ENCODE data around the gene CCDC92. TPM values are rescaled to one million over a fixed set of nuclear protein-coding genes. Genes with fewer than 3 reads are reported as not detected.

Gene CCDC92
- total RNA-seq, 1 experiment from 2014 or later: 53.7 TPM

DNA sequence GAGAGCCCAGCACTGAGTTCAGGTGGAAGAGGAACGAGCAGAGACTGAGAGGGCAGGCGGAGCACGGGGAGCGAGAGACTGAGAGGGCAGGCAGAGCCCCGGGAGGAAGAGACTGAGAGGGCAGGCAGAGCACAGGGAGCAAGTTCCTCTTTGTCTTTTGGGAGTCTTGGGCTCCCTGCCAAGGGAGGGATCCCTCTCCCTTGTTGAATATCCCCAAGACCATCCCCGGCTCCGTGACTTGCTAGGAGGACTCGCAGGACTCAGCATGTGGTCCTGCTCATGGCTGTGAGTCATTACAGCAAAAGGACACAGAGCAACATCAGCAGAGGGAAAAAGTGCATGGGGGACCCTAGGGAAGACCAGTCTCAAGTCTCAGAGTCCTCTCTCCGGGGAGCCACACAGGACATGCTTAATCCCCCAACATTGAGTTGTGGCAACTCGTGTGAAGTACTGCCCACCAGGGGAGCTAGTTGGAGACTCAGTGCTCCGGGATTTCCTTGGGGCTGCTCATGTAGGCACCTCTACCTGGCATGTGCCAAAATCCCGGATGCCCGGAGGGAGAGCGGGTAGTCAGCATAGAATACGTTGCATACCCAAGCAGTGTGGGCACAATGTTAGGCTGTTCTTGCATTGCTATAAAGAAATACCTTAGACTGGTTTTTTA, 81.0 kb downstream of the CCDC92 start:
- no peak overlapping the region for H3K4me3 ChIP-seq (ENCODE audit: low read depth in 2 of 2, low read length in 2 of 2)
- no peaks in the 10 kb centered on the region for H3K9me3 ChIP-seq (ENCODE audit: control insufficient read depth, insufficient read depth, low read depth, low read length)
- H3K36me3 ChIP-seq (ENCODE audit: control insufficient read depth, insufficient read depth, low read length): no peaks in the 10 kb centered on the region
- peaks cover 6% of the 10 kb centered on the region for H3K27me3 ChIP-seq (ENCODE audit: control insufficient read depth, insufficient read depth, low read length)
- H3K27ac ChIP-seq (ENCODE audit: low read length): no peak overlapping the region
- peaks cover 5% of the 10 kb centered on the region; the same call in 1 of the 2 replicates for H3K4me1 ChIP-seq (ENCODE audit: control insufficient read depth, insufficient read depth, low read length)
- TF ChIP-seq SIN3A (IDR thresholded peaks at IDR 0.05; ENCODE audit: borderline replicate concordance, insufficient read depth, low read depth, low read length) (no peak), POLR2AphosphoS5 (IDR thresholded peaks at IDR 0.05; ENCODE audit: low read depth, low read length) (no peak), TCF7L2 (IDR thresholded peaks at IDR 0.05; ENCODE audit: low read depth, low read length) (no peak), CTCF (IDR thresholded peaks at IDR 0.05) (no peak)
- TF ChIP-seq, protein P1, sequence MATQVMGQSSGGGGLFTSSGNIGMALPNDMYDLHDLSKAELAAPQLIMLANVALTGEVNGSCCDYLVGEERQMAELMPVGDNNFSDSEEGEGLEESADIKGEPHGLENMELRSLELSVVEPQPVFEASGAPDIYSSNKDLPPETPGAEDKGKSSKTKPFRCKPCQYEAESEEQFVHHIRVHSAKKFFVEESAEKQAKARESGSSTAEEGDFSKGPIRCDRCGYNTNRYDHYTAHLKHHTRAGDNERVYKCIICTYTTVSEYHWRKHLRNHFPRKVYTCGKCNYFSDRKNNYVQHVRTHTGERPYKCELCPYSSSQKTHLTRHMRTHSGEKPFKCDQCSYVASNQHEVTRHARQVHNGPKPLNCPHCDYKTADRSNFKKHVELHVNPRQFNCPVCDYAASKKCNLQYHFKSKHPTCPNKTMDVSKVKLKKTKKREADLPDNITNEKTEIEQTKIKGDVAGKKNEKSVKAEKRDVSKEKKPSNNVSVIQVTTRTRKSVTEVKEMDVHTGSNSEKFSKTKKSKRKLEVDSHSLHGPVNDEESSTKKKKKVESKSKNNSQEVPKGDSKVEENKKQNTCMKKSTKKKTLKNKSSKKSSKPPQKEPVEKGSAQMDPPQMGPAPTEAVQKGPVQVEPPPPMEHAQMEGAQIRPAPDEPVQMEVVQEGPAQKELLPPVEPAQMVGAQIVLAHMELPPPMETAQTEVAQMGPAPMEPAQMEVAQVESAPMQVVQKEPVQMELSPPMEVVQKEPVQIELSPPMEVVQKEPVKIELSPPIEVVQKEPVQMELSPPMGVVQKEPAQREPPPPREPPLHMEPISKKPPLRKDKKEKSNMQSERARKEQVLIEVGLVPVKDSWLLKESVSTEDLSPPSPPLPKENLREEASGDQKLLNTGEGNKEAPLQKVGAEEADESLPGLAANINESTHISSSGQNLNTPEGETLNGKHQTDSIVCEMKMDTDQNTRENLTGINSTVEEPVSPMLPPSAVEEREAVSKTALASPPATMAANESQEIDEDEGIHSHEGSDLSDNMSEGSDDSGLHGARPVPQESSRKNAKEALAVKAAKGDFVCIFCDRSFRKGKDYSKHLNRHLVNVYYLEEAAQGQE (IDR thresholded peaks at IDR 0.05; ENCODE audit: insufficient read depth in 1 of 2, low read depth in 2 of 2, low read length in 1 of 2): no peak
- intact Hi-C loops (cut with micrococcal nuclease; ENCODE audit: unreplicated experiment): no loop called here
- in situ Hi-C loops (cut with HindIII; ENCODE audit: low pct_unique_long_range_greater_than_20kb, low sequenced_read_pairs): no loop called here
- no TSS peak for BruUV-seq (replicated peaks)
- DNase-seq (ENCODE audit: low read depth, low spot score) (no peak), ATAC-seq (no peak)
- CTCF ChIA-PET: no interaction called here
- POLR2A ChIA-PET: no interaction called here

DNA sequence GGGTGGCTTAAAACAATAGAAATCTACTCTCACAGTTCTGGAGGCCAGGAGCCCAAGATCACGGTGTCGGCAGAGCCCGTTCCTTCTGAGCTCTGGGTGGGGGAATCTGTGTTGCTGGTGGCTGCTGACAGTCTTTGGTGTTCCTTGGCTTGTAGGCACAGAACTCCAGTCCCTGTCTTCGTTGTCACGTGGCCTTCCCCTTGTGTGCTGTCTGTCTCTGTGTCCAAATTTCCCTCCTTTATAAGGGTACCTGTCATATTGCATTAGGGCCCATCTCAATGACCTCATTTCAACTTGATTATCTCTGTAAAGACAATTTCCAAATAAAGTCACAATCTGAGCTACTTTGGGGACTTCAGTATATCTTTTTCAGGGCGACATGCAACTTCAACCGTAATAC, 81.6 kb downstream of the CCDC92 start:
- no TSS peak for BruUV-seq (replicated peaks)
- TF ChIP-seq, protein P1 (IDR thresholded peaks at IDR 0.05; ENCODE audit: insufficient read depth in 1 of 2, low read depth in 2 of 2, low read length in 1 of 2): no peak
- TF ChIP-seq TCF7L2 (IDR thresholded peaks at IDR 0.05; ENCODE audit: low read depth, low read length): no peak
- TF ChIP-seq POLR2AphosphoS5 (IDR thresholded peaks at IDR 0.05; ENCODE audit: low read depth, low read length): no peak
- no peak for TF ChIP-seq CTCF (IDR thresholded peaks at IDR 0.05)
- no peak for TF ChIP-seq SIN3A (IDR thresholded peaks at IDR 0.05; ENCODE audit: borderline replicate concordance, insufficient read depth, low read depth, low read length)
- no peak for ATAC-seq
- Histone ChIP-seq H3K36me3 (ENCODE audit: control insufficient read depth, insufficient read depth, low read length) (no peaks in the 10 kb centered on the region), H3K4me3 (ENCODE audit: low read depth in 2 of 2, low read length in 2 of 2) (no peak overlapping the region), H3K27ac (ENCODE audit: low read length) (no peak overlapping the region), H3K27me3 (ENCODE audit: control insufficient read depth, insufficient read depth, low read length) (peaks cover 11% of the 10 kb centered on the region), H3K4me1 (ENCODE audit: control insufficient read depth, insufficient read depth, low read length) (peaks cover 6% of the 10 kb centered on the region; the same call in 1 of the 2 replicates), H3K9me3 (ENCODE audit: control insufficient read depth, insufficient read depth, low read depth, low read length) (no peaks in the 10 kb centered on the region)
- POLR2A ChIA-PET: no interaction called here
- DNase-seq (ENCODE audit: low read depth, low spot score): no peak
- intact Hi-C loops (cut with micrococcal nuclease; ENCODE audit: unreplicated experiment) (no loop called here), in situ Hi-C loops (cut with HindIII; ENCODE audit: low pct_unique_long_range_greater_than_20kb, low sequenced_read_pairs) (no loop called here)
- CTCF ChIA-PET: no interaction called here
